ENCODE measurements around the gene HACD3.

HACD3 gene

GRCh38 chr15:65621638-65622037, 91.4 kb downstream of the HACD3 start, which contains the start of gene SLC24A1:
Gene SLC24A1 (plus strand): TSS chr15:65621938. CDS start chr15:65624081, 2,143 bp downstream.
- TF ChIP-seq, protein P1, sequence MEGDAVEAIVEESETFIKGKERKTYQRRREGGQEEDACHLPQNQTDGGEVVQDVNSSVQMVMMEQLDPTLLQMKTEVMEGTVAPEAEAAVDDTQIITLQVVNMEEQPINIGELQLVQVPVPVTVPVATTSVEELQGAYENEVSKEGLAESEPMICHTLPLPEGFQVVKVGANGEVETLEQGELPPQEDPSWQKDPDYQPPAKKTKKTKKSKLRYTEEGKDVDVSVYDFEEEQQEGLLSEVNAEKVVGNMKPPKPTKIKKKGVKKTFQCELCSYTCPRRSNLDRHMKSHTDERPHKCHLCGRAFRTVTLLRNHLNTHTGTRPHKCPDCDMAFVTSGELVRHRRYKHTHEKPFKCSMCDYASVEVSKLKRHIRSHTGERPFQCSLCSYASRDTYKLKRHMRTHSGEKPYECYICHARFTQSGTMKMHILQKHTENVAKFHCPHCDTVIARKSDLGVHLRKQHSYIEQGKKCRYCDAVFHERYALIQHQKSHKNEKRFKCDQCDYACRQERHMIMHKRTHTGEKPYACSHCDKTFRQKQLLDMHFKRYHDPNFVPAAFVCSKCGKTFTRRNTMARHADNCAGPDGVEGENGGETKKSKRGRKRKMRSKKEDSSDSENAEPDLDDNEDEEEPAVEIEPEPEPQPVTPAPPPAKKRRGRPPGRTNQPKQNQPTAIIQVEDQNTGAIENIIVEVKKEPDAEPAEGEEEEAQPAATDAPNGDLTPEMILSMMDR (IDR thresholded peaks at IDR 0.05; ENCODE audit: insufficient read depth, missing control alignments), result no peak
- DNase-seq (ENCODE audit: insufficient read length, low spot score), result no peak
- no peak for FAIRE-seq

DNA sequence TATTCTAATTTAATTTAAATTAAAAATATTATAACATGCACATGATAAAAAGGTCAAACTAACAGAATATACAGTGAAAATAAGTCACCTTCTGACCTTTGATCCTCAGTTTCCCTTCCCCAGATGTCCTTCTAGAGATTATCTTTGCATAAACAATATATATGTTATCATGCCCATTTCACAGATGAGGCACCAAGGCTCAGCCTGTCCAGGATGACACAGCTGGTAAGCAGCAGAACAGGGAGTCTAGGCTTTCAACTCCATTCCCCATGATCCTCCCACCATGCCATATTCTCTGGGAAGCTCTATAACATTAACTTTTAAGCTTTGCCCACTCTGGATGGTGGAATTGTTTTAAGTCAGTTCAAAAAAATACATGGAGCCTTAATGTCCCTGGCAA, 92.8 kb downstream of the HACD3 start:
- no peak for DNase-seq (ENCODE audit: insufficient read length, low spot score)
- TF ChIP-seq, protein P1 (IDR thresholded peaks at IDR 0.05; ENCODE audit: insufficient read depth, missing control alignments), result no peak
- FAIRE-seq, result no peak

GRCh38 chr15:65626856-65627255, 96.6 kb downstream of the HACD3 start:
- DNase-seq (ENCODE audit: insufficient read length, low spot score), result no peak
- FAIRE-seq, result no peak
- TF ChIP-seq, protein P1 (IDR thresholded peaks at IDR 0.05; ENCODE audit: insufficient read depth, missing control alignments), result no peak
